ENCODE results near the gene CLPSL2.

CLPSL2 gene

DNA sequence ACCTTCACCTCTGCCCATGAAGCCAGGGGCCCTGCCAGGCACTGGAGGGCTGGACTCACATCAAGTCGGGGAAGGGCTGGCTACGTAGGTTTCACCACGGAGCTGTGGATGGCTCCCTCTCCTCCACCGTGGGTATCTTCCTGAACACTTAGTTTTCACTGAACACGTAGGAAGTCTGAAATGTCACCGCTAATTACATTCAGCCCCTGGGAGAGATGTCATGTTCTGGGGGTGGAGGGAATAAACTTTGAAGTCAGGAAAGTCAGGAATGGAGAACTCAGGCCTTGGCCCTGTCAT, 35.2 kb downstream of the CLPSL2 start:
- Histone ChIP-seq H3K36me3 (ENCODE audit: control insufficient read depth in 1 of 2, insufficient read depth in 2 of 2, low read length in 2 of 2) (no peaks in the 10 kb centered on the region), H3K27ac (ENCODE audit: low read length) (no peak overlapping the region), H3K4me1 (ENCODE audit: control insufficient read depth in 1 of 2, insufficient read depth in 2 of 2, low read length in 2 of 2) (no peaks in the 10 kb centered on the region), H3K9me3 (ENCODE audit: control insufficient read depth in 1 of 2, low read length in 2 of 2) (peaks cover 0 to 4% of the 10 kb centered on the region in 2 donors), H3K4me3 (ENCODE audit: low read depth in 1 of 2, low read length in 2 of 2) (no peak overlapping the region), H3K27me3 (ENCODE audit: low read depth, low read length) (no peaks in the 10 kb centered on the region)

DNA sequence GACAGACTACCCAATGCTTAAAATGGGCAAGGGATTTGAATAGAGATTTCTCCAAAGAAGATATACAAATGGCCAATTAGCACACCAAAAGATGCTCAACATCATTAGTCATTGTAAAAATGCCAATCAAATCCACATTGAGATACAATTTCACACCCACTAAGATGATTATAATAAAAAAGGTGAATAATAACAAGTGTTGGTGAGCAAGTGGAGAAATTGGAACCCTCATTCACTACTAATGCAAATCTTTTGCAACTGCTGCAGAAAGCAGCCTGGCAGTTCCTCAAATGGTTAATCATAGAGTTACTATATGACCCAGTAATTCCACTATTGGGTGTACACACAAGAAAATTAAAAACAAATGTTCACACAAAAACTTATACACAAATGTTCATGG, 41.1 kb downstream of the CLPSL2 start:
- no peaks in the 10 kb centered on the region for H3K27me3 ChIP-seq (ENCODE audit: low read depth, low read length)
- peaks cover 0 to 12% of the 10 kb centered on the region in 2 donors for H3K9me3 ChIP-seq (ENCODE audit: control insufficient read depth in 1 of 2, low read length in 2 of 2)
- no peaks in the 10 kb centered on the region for H3K36me3 ChIP-seq (ENCODE audit: control insufficient read depth in 1 of 2, insufficient read depth in 2 of 2, low read length in 2 of 2)
- H3K4me1 ChIP-seq (ENCODE audit: control insufficient read depth in 1 of 2, insufficient read depth in 2 of 2, low read length in 2 of 2) = no peaks in the 10 kb centered on the region
- no peak overlapping the region for H3K27ac ChIP-seq (ENCODE audit: low read length)
- H3K4me3 ChIP-seq (ENCODE audit: low read depth in 1 of 2, low read length in 2 of 2) = no peak overlapping the region

DNA sequence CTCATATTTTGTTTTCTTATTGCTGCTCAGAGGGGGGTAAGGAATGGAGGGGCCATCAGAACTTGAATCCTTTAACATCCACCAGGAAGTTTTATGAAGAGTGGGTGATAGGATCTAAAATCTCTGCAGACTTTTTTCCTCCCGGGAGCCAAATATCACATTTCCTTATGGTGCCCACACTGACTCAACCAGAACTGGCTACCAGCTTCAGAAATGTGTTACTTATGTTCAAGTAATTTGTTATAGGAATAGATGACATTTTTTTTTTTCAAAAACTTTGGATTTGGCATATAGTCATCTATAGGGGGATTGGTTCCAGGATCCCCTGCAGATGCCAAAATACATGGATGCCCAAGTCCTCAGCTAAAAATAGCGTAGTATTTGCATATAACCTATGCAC, 47.2 kb downstream of the CLPSL2 start:
- Histone ChIP-seq H3K27me3 (ENCODE audit: low read depth, low read length) (no peaks in the 10 kb centered on the region), H3K27ac (ENCODE audit: low read length) (no peak overlapping the region), H3K9me3 (ENCODE audit: control insufficient read depth in 1 of 2, low read length in 2 of 2) (no peaks in the 10 kb centered on the region), H3K36me3 (ENCODE audit: control insufficient read depth in 1 of 2, insufficient read depth in 2 of 2, low read length in 2 of 2) (no peaks in the 10 kb centered on the region), H3K4me3 (ENCODE audit: low read depth in 1 of 2, low read length in 2 of 2) (no peak overlapping the region), H3K4me1 (ENCODE audit: control insufficient read depth in 1 of 2, insufficient read depth in 2 of 2, low read length in 2 of 2) (no peaks in the 10 kb centered on the region)

DNA sequence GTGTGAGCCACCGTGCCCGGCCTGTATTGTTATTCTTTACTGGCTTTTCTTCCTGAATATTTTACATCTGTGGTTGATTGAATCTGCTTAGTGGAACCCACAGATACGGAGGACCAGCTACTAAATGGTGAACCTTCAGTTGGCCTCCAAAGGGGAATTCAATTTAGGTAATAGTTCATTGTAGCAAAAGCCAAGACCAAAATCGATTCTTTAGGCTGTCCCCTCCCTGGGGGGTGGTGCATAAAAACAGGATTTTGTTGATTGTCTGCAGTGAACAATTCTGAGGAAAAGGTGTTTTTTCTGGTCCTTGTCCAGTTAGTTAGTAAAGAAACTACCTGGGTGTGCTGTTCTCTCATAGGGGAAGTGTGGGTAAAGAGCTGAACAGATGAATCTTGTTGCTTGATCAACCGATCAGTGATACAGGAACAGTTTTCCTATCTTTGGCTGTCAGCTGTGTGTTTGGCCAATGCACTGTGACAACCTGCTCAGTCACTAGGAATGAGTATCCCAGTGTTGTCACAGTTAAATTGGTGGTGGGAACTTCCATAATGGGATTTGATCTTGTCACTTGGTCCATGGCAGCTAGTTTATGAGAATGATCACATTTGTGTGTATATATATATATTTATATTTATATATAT, 48.3 kb downstream of the CLPSL2 start:
- Histone ChIP-seq H3K4me1 (ENCODE audit: control insufficient read depth in 1 of 2, insufficient read depth in 2 of 2, low read length in 2 of 2) (no peaks in the 10 kb centered on the region), H3K27me3 (ENCODE audit: low read depth, low read length) (no peaks in the 10 kb centered on the region), H3K36me3 (ENCODE audit: control insufficient read depth in 1 of 2, insufficient read depth in 2 of 2, low read length in 2 of 2) (no peaks in the 10 kb centered on the region), H3K4me3 (ENCODE audit: low read depth in 1 of 2, low read length in 2 of 2) (no peak overlapping the region), H3K9me3 (ENCODE audit: control insufficient read depth in 1 of 2, low read length in 2 of 2) (no peaks in the 10 kb centered on the region), H3K27ac (ENCODE audit: low read length) (no peak overlapping the region)

Measured in muscle layer of duodenum (tissue), 2 donors.